Fibroblast of the aortic adventitia (primary cell): ENCODE measurements around the gene SYNE1. TPM values are rescaled to one million over a fixed set of nuclear protein-coding genes. Genes with fewer than 3 reads are reported as not detected.

Source experiments
- DNase-seq: peaks from one replicate; pipeline ENCODE4 v3.0.0-alpha.2; 2010; ENCODE audit warnings: low read depth
- H3K4me3 ChIP-seq: 2 replicates; pipeline ENCODE4 v1.5.1; 2011; ENCODE audit warnings: low read depth, mild to moderate bottlenecking, control low read depth, low read length, moderate library complexity
- total RNA-seq: library from RNA; depleted of rRNA; stranded (reverse); fragments of >200 nt; gene quantifications from 2 replicates; pipeline ENCODE4 v1.2.3, GENCODE V29; 2012; ENCODE audit warnings: low replicate concordance
- TF ChIP-seq, protein P1 (sequence below): IDR thresholded peaks from 2 replicates; pipeline ENCODE4 v1.5.1; 2011; ENCODE audit warnings: mild to moderate bottlenecking, low read length, control low read depth, inconsistent platforms; ENCODE audit not compliant: insufficient read depth

SYNE1 gene
- total RNA-seq, 1 donor = 193 TPM

DNA sequence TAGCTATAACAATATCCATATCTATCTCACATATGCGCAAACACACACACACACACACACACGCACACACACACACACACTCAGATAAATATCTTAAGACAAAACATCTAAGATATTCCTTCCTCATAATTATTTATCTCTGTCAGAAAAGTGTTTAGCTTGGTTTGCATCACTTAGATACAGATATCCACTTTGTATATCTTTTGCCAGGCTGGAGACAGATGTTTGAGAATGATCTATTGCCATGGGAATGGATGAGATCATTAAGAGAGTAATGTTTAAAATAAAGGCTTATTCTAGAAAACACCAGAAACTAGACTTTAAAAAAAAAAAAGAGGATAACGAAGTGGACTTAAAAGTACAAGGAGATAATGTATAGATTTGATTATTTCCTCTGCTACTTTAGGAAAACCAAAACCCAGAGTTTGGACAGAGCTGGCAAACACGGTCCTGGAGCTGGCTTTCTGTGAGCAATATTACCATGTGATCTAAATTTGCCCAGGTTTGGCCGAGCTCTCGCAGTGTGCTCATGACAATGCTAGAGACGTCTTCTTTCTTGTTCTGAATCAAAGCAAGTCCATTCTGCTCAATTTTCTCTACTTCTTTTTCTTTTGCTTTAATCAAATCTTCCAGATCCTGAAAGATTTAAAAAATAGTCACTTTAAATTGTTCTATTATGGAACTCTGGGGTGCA is 411.8 kb downstream of the SYNE1 start:
- H3K4me3 ChIP-seq = no peak overlapping the region
- peak; percentile 58 for DNase-seq

DNA sequence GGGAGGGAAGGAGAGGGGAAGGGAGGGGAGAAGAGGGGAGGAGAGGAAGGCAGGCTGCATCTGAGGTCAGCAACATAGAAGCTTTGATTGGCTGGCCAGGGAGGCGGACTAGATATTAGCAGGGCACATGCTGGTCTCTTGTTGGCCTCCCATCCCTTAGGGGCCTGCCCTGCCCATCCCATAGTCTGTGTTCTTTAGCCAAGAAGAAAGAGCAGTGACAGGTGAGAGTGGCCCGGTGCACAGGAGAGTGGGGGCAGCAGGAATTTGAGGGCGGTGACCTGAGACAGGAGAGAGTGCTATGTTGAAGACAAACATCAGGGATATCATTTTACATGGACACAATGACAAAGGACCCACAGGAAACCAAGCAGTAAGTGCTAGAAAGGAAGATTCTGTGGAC is 413.5 kb downstream of the SYNE1 start:
- no peak for DNase-seq
- H3K4me3 ChIP-seq = no peak overlapping the region
- TF ChIP-seq, protein P1, sequence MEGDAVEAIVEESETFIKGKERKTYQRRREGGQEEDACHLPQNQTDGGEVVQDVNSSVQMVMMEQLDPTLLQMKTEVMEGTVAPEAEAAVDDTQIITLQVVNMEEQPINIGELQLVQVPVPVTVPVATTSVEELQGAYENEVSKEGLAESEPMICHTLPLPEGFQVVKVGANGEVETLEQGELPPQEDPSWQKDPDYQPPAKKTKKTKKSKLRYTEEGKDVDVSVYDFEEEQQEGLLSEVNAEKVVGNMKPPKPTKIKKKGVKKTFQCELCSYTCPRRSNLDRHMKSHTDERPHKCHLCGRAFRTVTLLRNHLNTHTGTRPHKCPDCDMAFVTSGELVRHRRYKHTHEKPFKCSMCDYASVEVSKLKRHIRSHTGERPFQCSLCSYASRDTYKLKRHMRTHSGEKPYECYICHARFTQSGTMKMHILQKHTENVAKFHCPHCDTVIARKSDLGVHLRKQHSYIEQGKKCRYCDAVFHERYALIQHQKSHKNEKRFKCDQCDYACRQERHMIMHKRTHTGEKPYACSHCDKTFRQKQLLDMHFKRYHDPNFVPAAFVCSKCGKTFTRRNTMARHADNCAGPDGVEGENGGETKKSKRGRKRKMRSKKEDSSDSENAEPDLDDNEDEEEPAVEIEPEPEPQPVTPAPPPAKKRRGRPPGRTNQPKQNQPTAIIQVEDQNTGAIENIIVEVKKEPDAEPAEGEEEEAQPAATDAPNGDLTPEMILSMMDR = no peak

More for the DNA sequence above, 411.8 kb downstream of the SYNE1 start:
- TF ChIP-seq, protein P1 = no peak

DNA sequence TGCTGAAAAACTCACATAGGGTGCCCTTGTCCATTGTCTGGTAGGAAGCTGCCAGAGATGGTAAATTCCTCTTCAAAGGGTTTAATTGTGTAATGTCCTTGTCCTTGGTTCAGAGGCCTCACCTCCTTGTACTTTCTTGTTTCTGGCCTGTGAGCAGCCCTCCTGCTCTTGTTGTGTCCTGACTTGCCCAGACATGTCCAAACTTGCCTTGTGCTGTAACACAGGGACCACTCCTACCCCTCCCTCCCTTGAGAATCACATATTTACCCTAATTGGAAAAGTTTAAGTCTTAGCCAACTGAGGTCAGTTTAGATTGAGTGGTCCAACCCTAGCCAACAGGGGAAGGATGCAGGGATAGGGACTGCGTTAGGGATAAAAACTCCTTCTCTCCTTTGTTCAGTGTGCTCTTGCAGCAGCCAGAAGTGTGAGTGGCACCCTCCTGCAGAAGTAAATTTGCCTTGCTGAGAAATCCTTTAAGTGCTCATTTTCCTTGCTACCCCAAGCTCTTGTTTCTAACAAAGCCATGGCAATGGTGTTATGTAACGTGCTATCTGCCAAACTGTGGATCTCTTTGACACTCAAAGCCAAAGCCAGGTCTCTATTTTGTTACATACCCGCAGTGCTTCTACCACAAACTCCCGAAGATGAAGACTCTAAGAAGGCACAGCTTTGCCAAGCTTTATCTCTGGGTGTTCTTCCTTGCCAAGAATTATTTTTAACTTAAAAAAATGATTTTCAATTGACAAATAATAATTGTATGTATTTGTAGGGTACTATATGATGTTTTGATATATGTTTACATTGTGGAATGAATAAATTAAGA is 415.1 kb downstream of the SYNE1 start:
- no peak overlapping the region for H3K4me3 ChIP-seq
- DNase-seq = no peak
- TF ChIP-seq, protein P1 = no peak

DNA sequence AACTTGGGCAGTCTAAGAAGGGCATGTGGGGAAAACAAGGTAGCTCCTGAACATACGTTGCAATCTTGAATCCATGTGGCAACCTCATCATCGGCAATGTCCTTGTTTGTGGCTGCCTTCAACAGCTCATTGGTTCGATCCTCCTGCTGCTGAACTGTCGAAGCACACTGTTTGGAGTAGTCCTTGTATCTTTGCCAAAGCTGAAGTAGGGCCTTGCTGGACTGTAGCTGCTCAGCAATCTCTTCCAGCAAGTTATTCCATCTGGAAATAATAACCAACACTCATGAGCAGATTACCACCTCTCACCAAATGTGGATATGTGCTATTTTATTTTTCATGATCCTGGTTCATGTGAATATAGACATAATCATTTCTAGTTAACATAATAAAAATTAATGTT is 416.4 kb downstream of the SYNE1 start:
- TF ChIP-seq, protein P1 = no peak
- H3K4me3 ChIP-seq = no peak overlapping the region
- peak; percentile 38 for DNase-seq

DNA sequence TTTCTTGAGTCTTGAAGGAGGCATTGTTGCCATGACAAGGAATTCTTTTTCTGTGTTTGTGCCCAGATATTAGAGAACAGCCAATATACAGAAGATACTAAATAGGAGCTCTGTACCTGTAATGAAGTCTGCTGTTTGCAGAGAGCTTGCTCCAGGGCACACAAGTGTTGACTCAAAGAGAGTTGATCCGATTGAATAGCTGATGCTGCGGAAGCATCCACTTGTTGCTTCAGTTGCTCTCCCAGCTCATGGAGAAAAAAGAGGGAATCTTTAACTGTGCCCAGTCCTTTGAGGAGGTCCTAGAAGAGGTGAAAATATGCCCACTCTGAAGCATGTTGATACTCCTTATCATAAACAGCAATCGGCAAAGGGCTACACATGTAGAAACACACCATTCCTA is 418.3 kb downstream of the SYNE1 start:
- DNase-seq = no peak
- TF ChIP-seq, protein P1 = no peak
- no peak overlapping the region for H3K4me3 ChIP-seq

DNA sequence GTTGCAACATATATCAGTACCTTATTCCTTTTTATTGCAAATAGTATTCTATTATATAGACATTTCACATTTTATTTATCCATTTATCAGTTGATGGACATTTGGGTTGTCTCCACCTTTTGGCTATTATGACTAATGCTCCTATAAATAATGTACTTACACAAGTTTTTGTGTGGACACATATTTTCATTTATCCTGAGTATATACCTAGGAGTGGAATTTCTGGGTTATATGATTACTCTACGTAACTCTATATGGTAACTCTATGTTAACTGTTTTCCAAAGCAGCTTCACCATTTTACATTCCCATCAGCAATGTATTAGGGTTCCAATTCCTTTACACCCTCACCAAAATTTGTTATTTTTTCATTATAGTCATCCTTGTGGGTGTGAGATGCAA is 424.7 kb downstream of the SYNE1 start:
- TF ChIP-seq, protein P1 = no peak
- H3K4me3 ChIP-seq = no peak overlapping the region
- DNase-seq = no peak
